A549 (cell line): ENCODE data around the gene MANSC1.

Experiments used
- POLR2A ChIP-seq: IDR thresholded peaks from 2 replicates; pipeline ENCODE4 v1.6.1; 2012; ENCODE audit warnings: mild to moderate bottlenecking, low read length
- RARB ChIP-seq: fragments of 250-450 bp; sonication (Bioruptor Pico); IDR thresholded peaks from 2 replicates; pipeline ENCODE4 v1.8.0; 2021; ENCODE audit warnings: mild to moderate bottlenecking, moderate library complexity
- TF ChIP-seq, protein P1 (sequence below): IDR thresholded peaks from 2 replicates; pipeline ENCODE4 v1.6.1; 2012
- TF ChIP-seq, protein P2 (sequence below): fragments of >200 bp; sonication (Bioruptor Twin); formaldehyde crosslinking; IDR thresholded peaks from 3 replicates; pipeline ENCODE4 v1.5.1; 2016
- TF ChIP-seq, protein P3 (sequence below): fragments of 150-350 bp; IDR thresholded peaks from 2 replicates; pipeline ENCODE4 v1.6.1; 2014; ENCODE audit warnings: low read depth, mild to moderate bottlenecking, low read length

DNA sequence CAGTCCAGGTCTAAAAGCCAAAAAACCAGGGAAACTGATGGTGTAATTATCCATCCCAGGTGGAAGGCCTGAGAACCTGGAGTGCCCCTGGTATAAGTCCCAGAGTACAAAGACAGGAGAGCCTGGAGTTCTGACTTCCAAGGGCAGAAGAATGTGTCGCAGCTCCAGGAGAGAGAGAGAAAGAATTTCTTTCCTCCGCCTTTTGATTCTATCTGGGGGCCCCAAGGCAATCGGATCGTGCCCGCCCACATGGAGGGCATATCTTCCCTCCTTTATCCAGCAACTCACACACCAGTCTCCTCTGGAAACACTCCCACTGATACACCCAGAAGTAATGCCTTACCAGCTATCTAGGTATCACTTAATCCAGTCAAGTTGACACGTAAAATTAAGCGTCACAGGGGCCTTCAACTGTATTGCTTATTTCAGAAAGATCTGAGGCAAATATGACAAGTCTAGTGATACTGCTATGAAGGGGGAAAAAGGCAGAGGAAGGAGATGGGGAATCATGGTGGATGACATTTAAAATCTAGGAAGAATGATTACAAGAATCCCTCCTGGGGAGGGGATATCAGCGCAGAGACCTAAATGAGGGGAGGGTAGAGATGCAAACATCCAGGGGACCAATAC, 52.7 kb downstream of the MANSC1 start:
- TF ChIP-seq, protein P1, sequence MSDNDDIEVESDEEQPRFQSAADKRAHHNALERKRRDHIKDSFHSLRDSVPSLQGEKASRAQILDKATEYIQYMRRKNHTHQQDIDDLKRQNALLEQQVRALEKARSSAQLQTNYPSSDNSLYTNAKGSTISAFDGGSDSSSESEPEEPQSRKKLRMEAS: no peak
- TF ChIP-seq, protein P2, sequence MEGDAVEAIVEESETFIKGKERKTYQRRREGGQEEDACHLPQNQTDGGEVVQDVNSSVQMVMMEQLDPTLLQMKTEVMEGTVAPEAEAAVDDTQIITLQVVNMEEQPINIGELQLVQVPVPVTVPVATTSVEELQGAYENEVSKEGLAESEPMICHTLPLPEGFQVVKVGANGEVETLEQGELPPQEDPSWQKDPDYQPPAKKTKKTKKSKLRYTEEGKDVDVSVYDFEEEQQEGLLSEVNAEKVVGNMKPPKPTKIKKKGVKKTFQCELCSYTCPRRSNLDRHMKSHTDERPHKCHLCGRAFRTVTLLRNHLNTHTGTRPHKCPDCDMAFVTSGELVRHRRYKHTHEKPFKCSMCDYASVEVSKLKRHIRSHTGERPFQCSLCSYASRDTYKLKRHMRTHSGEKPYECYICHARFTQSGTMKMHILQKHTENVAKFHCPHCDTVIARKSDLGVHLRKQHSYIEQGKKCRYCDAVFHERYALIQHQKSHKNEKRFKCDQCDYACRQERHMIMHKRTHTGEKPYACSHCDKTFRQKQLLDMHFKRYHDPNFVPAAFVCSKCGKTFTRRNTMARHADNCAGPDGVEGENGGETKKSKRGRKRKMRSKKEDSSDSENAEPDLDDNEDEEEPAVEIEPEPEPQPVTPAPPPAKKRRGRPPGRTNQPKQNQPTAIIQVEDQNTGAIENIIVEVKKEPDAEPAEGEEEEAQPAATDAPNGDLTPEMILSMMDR: no peak
- no peak for TF ChIP-seq POLR2A
- TF ChIP-seq RARB (CRISPR knock-in tag): no peak
- TF ChIP-seq, protein P3, sequence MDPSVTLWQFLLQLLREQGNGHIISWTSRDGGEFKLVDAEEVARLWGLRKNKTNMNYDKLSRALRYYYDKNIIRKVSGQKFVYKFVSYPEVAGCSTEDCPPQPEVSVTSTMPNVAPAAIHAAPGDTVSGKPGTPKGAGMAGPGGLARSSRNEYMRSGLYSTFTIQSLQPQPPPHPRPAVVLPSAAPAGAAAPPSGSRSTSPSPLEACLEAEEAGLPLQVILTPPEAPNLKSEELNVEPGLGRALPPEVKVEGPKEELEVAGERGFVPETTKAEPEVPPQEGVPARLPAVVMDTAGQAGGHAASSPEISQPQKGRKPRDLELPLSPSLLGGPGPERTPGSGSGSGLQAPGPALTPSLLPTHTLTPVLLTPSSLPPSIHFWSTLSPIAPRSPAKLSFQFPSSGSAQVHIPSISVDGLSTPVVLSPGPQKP: no peak
